HepG2 (cell line): Measurements from ENCODE around the gene EFEMP2.
A peak's percentile ranks its signal among the peaks of the same experiment; 100 is the strongest.

Experiments
- AHDC1 ChIP-seq: sonication (generic); formaldehyde crosslinking; IDR thresholded peaks from 2 replicates; pipeline ENCODE4 v1.5.1; 2020; ENCODE audit warnings: mild to moderate bottlenecking, missing genetic modification reagents, borderline replicate concordance
- ATF1 ChIP-seq: IDR thresholded peaks from 2 replicates; pipeline ENCODE4 v1.6.1; 2016; ENCODE audit warnings: mild to moderate bottlenecking, control low read depth
- ATM ChIP-seq: fragments of 450-650 bp; IDR thresholded peaks from 2 replicates; pipeline ENCODE4 v1.7.1; 2017; ENCODE audit warnings: mild to moderate bottlenecking, borderline replicate concordance
- BRF2 ChIP-seq: sonication (generic); formaldehyde crosslinking; IDR thresholded peaks from 2 replicates; pipeline ENCODE4 v1.8.1; 2022; ENCODE audit warnings: mild to moderate bottlenecking, missing genetic modification reagents
- FOXK2 ChIP-seq: fragments of 450-650 bp; IDR thresholded peaks from 2 replicates; pipeline ENCODE4 v1.6.1; 2016
- HNF4A ChIP-seq: sonication (generic); formaldehyde crosslinking; IDR thresholded peaks from 2 replicates; pipeline ENCODE4 v1.4.0; 2020; ENCODE audit warnings: missing genetic modification reagents
- MAFF ChIP-seq: IDR thresholded peaks from 2 replicates; pipeline ENCODE4 v1.6.1; 2011; ENCODE audit warnings: low read depth, low read length, improper control_type of control experiment
- MNT ChIP-seq: fragments of 450-650 bp; IDR thresholded peaks from 2 replicates; pipeline ENCODE4 v1.6.1; 2016
- NFYB ChIP-seq: sonication (generic); formaldehyde crosslinking; IDR thresholded peaks from 2 replicates; pipeline ENCODE4 v1.4.0; 2020; ENCODE audit warnings: missing genetic modification reagents
- POLR2AphosphoS5 ChIP-seq: IDR thresholded peaks from 2 replicates; pipeline ENCODE4 v1.6.1; 2012; ENCODE audit warnings: low read depth, low read length
- SAFB2 ChIP-seq: sonication (generic); formaldehyde crosslinking; IDR thresholded peaks from 2 replicates; pipeline ENCODE4 v1.5.1; 2020; ENCODE audit warnings: missing genetic modification reagents, low read depth, mild to moderate bottlenecking, borderline replicate concordance
- SOX13 ChIP-seq, 3 experiments: fragments of 450-650 bp in 1 of 3; sonication (generic) in 1 of 3; formaldehyde crosslinking in 1 of 3; IDR thresholded peaks in 2 of 3; conservative IDR thresholded peaks in 1 of 3; 2 replicates each; pipeline versions ENCODE4 v1.5.0 to v1.6.1; 2016 to 2020; ENCODE audit warnings: antibody characterized with exemption in 1 of 3, mild to moderate bottlenecking in 1 of 3, missing compliant biosample characterization in 1 of 3, missing genetic modification reagents in 1 of 3, moderate library complexity in 1 of 3
- WIZ ChIP-seq: sonication (generic); formaldehyde crosslinking; IDR thresholded peaks from 2 replicates; pipeline ENCODE4 v1.5.1; 2020; ENCODE audit warnings: mild to moderate bottlenecking, missing genetic modification reagents

- no peak for TF ChIP-seq MAFF
- 0 out of 2 replicates have a peak, but pooled peaks have one; percentile 20 for TF ChIP-seq AHDC1 (CRISPR knock-in tag)
- no peak for TF ChIP-seq NFYB (CRISPR knock-in tag)
- peak; percentile 54; the same call in 1 of the 2 replicates for TF ChIP-seq POLR2AphosphoS5
- TF ChIP-seq SOX13 (IDR thresholded peaks at IDR 0.05) = no peak
- peak in 1 of 2 experiments; percentile 24; a peak in 1 of 4 replicates for TF ChIP-seq SOX13 (CRISPR knock-in tag; conservative IDR thresholded peaks at IDR 0.05 in 1 of 2, IDR thresholded peaks at IDR 0.05 in 1 of 2)
- TF ChIP-seq FOXK2 = no peak
- no peak for TF ChIP-seq ATM
- TF ChIP-seq HNF4A (CRISPR knock-in tag) = no peak
- 0 out of 2 replicates have a peak, but pooled peaks have one; percentile 49 for TF ChIP-seq WIZ (CRISPR knock-in tag)
- TF ChIP-seq SAFB2 (CRISPR knock-in tag) = peak; percentile 76; the same call in 1 of the 2 replicates
- TF ChIP-seq ATF1 (CRISPR knock-in tag) = no peak
- peak; percentile 46 for TF ChIP-seq MNT
- TF ChIP-seq BRF2 = no peak
These were observed 937 bp upstream of the EFEMP2 start for GRCh38 chr11:65873318-65874156.
